Panc1 (cell line): ENCODE measurements around the gene ACTL6B.

Source experiments
- POLR2AphosphoS5 ChIP-seq: IDR thresholded peaks from 2 replicates; pipeline ENCODE4 v1.6.1; 2012; ENCODE audit warnings: mild to moderate bottlenecking, low read depth, low read length, moderate library complexity
- TF ChIP-seq, protein P1 (sequence below): fragments of 450-650 bp; IDR thresholded peaks from 2 replicates; pipeline ENCODE4 v1.5.1; 2017; ENCODE audit warnings: mild to moderate bottlenecking

DNA sequence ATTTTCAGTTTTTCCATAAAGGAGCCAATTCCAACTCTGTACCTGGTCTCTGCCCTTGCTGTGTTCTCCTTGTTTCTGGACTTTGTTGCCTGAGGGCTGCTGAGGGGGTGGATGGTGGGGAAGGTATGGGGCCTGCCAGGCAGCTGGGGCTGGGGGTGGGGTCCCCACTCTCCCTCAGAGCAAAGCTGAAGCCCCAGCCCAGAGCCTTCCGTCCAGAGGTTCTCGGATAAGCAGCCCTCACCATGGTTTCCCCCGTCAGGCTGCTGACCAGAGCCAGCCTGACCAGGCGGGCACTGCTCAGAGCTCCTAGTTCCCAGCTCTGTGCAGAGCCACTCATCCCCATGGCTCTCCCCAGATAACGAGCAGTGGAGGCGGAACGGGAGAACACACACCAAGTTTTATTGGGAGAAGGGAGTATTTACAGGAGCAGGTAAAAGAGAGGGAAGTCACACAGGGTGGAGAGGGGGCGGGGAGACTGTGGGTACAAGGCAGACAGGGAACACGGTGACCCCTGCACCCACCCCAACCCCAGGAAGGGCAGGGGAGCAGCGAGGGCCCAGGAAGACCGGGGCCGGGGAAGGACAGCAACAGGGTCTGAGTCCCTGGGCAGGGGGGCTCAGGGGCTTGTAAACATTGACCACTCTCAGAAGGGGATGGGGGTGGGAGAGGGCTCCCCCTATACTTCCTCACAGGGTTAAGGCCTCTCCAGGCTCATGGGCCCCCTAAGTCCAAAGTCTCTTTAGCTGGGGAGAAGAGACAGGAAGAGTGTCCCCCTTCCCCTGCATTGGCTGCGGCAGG lies 23.1 kb upstream of the ACTL6B start:
- TF ChIP-seq, protein P1, sequence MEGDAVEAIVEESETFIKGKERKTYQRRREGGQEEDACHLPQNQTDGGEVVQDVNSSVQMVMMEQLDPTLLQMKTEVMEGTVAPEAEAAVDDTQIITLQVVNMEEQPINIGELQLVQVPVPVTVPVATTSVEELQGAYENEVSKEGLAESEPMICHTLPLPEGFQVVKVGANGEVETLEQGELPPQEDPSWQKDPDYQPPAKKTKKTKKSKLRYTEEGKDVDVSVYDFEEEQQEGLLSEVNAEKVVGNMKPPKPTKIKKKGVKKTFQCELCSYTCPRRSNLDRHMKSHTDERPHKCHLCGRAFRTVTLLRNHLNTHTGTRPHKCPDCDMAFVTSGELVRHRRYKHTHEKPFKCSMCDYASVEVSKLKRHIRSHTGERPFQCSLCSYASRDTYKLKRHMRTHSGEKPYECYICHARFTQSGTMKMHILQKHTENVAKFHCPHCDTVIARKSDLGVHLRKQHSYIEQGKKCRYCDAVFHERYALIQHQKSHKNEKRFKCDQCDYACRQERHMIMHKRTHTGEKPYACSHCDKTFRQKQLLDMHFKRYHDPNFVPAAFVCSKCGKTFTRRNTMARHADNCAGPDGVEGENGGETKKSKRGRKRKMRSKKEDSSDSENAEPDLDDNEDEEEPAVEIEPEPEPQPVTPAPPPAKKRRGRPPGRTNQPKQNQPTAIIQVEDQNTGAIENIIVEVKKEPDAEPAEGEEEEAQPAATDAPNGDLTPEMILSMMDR = no peak
- TF ChIP-seq POLR2AphosphoS5 = no peak; the same call in 1 of the 2 replicates
